Calu3 (cell line): ENCODE measurements around the gene SNW1. TPM values are rescaled to one million over a fixed set of nuclear protein-coding genes. Genes with fewer than 3 reads are reported as not detected.

Experiments
- BruUV-seq: library from RNA; stranded (reverse); fragments of 400-500 nt; replicated peaks from 2 replicates; lab custom pipeline; 2021; lab: Mats Ljungman, UMichigan
- CTCF ChIA-PET: fragments of 300-600 bp; sonication (Branson Sonifier 250); formaldehyde crosslinking; loops from one replicate; lab custom pipeline; 2022; ENCODE audit warnings: antibody characterized with exemption; lab: Charles Lee
- DNase-seq: peaks from one replicate; pipeline ENCODE4 v3.0.0; 2022
- H3K27ac Mint-ChIP-seq: one replicate; pipeline ENCODE4 v1.8.0; 2022; ENCODE audit warnings: mixed read lengths; ENCODE audit not compliant: unreplicated experiment
- H3K27me3 Mint-ChIP-seq: one replicate; pipeline ENCODE4 v1.8.0; 2022; ENCODE audit warnings: mixed read lengths; ENCODE audit not compliant: unreplicated experiment
- H3K36me3 Mint-ChIP-seq: one replicate; pipeline ENCODE4 v1.8.0; 2022; ENCODE audit warnings: mild to moderate bottlenecking, moderate library complexity, mixed read lengths; ENCODE audit not compliant: insufficient read depth, unreplicated experiment
- H3K4me1 Mint-ChIP-seq: one replicate; pipeline ENCODE4 v1.8.0; 2022; ENCODE audit warnings: mild to moderate bottlenecking, low read depth, mixed read lengths; ENCODE audit not compliant: unreplicated experiment
- H3K4me3 Mint-ChIP-seq: one replicate; pipeline ENCODE4 v1.8.0; 2022; ENCODE audit warnings: mild to moderate bottlenecking, low read depth, moderate library complexity, mixed read lengths; ENCODE audit not compliant: unreplicated experiment
- H3K9me3 Mint-ChIP-seq: one replicate; pipeline ENCODE4 v1.8.0; 2022; ENCODE audit warnings: low read depth, mixed read lengths; ENCODE audit not compliant: unreplicated experiment
- intact Hi-C: fragments of 100-400 bp; cut with micrococcal nuclease; formaldehyde crosslinking; loops from one replicate; pipeline ENCODE4 v1.10.0; 2022; ENCODE audit not compliant: unreplicated experiment
- total RNA-seq: library from RNA; stranded (reverse); gene quantifications from 2 replicates; pipeline ENCODE4 v1.2.3, GENCODE V29; 2022
- TF ChIP-seq, protein P1 (sequence below): fragments of 200-600 bp; IDR thresholded peaks from one replicate; pipeline ENCODE4 v1.8.0; 2022; ENCODE audit warnings: antibody characterized with exemption; ENCODE audit not compliant: unreplicated experiment

SNW1 gene
- total RNA-seq, 1 experiment from 2014 or later, result 102 TPM

DNA sequence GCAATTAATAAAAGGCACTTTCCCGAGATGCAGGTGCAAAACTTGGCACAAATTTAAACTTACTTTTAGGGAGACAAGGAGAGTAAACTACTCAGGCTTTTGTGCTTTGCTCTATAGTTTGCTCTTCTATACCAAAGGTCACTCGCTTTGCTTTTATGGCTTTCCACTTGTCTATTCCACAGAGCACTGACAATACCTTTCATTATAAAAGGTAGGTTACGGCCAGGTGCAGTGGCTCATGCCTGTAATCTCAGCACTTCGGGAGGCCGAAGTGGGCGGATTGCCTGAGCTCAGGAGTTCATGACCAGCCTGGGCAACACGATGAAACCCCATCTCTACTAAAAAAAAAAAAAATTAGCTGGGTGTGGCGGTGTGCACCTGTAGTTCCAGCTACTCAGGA is 86.0 kb downstream of the SNW1 start:
- Mint-ChIP-seq H3K4me3 (no peak overlapping the region), H3K4me1 (no peaks in the 10 kb centered on the region), H3K36me3 (peaks cover 12% of the 10 kb centered on the region), H3K9me3 (no peaks in the 10 kb centered on the region), H3K27me3 (no peaks in the 10 kb centered on the region), H3K27ac (no peak overlapping the region)
- intact Hi-C loops, result no loop called here
- CTCF ChIA-PET, result no interaction called here
- TF ChIP-seq, protein P1, sequence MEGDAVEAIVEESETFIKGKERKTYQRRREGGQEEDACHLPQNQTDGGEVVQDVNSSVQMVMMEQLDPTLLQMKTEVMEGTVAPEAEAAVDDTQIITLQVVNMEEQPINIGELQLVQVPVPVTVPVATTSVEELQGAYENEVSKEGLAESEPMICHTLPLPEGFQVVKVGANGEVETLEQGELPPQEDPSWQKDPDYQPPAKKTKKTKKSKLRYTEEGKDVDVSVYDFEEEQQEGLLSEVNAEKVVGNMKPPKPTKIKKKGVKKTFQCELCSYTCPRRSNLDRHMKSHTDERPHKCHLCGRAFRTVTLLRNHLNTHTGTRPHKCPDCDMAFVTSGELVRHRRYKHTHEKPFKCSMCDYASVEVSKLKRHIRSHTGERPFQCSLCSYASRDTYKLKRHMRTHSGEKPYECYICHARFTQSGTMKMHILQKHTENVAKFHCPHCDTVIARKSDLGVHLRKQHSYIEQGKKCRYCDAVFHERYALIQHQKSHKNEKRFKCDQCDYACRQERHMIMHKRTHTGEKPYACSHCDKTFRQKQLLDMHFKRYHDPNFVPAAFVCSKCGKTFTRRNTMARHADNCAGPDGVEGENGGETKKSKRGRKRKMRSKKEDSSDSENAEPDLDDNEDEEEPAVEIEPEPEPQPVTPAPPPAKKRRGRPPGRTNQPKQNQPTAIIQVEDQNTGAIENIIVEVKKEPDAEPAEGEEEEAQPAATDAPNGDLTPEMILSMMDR, result no peak
- BruUV-seq, result no TSS peak
- DNase-seq, result no peak

DNA sequence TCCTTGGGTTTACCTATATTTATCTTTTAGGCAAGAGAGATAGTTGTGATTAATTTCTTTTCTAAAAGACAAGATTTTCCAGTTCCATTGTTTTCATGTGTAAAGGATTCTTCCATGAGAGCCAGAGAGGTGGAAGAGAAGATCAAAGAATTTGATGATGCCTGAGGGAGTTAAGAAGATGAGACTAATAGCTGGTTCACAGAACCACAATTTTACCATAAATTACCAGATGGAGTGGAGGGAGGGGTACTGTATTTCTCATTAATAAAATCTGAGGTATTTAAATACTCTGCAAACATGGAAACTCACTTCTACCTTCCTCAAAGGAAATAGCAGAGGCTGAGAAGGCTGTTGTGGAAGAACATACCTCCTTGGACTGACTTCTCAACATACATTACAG is 87.8 kb downstream of the SNW1 start:
- intact Hi-C loops, result no loop called here
- no TSS peak for BruUV-seq
- TF ChIP-seq, protein P1, result no peak
- H3K36me3 Mint-ChIP-seq, result peaks cover 7% of the 10 kb centered on the region
- H3K27ac Mint-ChIP-seq, result no peak overlapping the region
- H3K4me3 Mint-ChIP-seq, result no peak overlapping the region
- CTCF ChIA-PET, result no interaction called here
- no peaks in the 10 kb centered on the region for H3K9me3 Mint-ChIP-seq
- DNase-seq, result no peak
- H3K27me3 Mint-ChIP-seq, result no peaks in the 10 kb centered on the region
- no peaks in the 10 kb centered on the region for H3K4me1 Mint-ChIP-seq

Other genes starting within 250 kb of the SNW1 start
- gene SPTLC2, start 144.5 kb downstream of the SNW1 start, total RNA-seq, result 45.5 and 45.9 TPM in 2 replicates
- gene ALKBH1, start 53.1 kb downstream of the SNW1 start, total RNA-seq, result 12.8 and 16.7 TPM in 2 replicates
- gene SLIRP, start 53.1 kb downstream of the SNW1 start, total RNA-seq, result 137 and 166 TPM in 2 replicates
- 9.1 and 10.0 TPM in 2 replicates for gene ADCK1, start 39.0 kb upstream of the SNW1 start, total RNA-seq